Thyroid gland (tissue), 4 donors: ENCODE measurements around the gene FAM209B.

Experiments used
- CTCF ChIP-seq, 6 experiments: fragments of 200-600 bp in 3 of 6; fragments of 450-650 bp in 3 of 6; sonication (generic) in 3 of 6; IDR thresholded peaks; one replicate each; pipeline ENCODE4 v1.5.1; 2016 to 2019; ENCODE audit warnings: antibody characterized with exemption in 6 of 6, mild to moderate bottlenecking in 2 of 6, inconsistent platforms in 1 of 6, moderate library complexity in 1 of 6
- POLR2A ChIP-seq, 2 donors: fragments of 450-650 bp; IDR thresholded peaks; one replicate each; pipeline ENCODE4 v1.6.1; 2017; ENCODE audit warnings: antibody characterized with exemption in 2 of 2, mild to moderate bottlenecking in 2 of 2, moderate library complexity in 1 of 2

GRCh38 chr20:56501116-56501515 lies 31.9 kb upstream of the FAM209B start:
- TF ChIP-seq CTCF (IDR thresholded peaks at IDR 0.05) = no peak
- no peak for TF ChIP-seq POLR2A (IDR thresholded peaks at IDR 0.05)
